HG03571 (cell line): ENCODE data around the gene KRT36.

Experiments used
- ATAC-seq: cut with Tn5 transposase; IDR thresholded peaks from one replicate; pipeline ENCODE4 v1.9.1; 2021; ENCODE audit not compliant: unreplicated experiment

Gene KRT36

GRCh38 chr17:41504246-41504977, 14.7 kb upstream of the KRT36 start:
- no peak for ATAC-seq

DNA sequence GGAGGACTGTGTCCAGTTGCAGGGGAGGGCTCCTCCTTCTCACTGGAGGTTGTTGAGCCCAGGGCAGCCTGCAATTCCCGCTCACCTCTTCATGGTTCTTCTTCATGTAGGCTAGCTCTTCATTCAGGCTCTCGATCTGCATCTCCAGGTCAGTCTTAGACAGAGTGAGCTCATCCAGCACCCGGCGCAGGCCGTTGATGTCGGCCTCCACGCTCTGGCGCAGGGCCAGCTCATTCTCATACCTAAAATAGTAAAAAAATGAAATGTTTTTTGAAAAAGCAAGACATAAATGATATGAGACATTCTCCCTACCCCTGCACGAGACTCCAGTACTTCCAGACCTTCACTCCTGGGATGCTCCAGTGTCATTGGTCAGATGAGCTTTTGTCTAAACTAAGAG, 13.5 kb upstream of the KRT36 start:
- no peak for ATAC-seq

GRCh38 chr17:41500131-41500911, 10.6 kb upstream of the KRT36 start:
- ATAC-seq: no peak

DNA sequence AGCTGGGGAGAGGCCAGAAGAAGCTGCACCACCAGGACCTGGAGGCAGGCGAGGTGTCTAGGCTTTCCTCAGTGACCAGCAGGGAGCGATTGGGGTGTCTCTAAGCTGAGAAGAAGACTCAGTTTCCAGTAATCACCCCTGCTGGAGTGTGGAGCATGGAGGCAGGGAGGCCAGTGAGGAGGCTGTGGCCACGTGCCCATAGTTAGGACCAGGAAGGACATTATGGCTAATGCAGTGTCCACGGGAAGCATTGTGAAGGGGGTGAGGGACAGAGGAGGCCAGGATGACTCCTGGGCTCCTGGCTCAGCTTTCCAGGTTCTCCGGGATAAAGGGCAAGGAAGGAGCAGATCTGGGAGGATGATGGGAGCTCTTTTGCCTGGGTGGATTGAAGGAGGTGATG, 10.0 kb upstream of the KRT36 start:
- ATAC-seq: no peak

- ATAC-seq: no peak
Observed at GRCh38 chr17:41498276-41498675, 8.6 kb upstream of the KRT36 start.

GRCh38 chr17:41496803-41497484, 7.2 kb upstream of the KRT36 start:
- ATAC-seq: peak; percentile 51

- ATAC-seq: no peak
Observed at GRCh38 chr17:41494524-41494923, 4.8 kb upstream of the KRT36 start.

GRCh38 chr17:41492771-41493170, 3.1 kb upstream of the KRT36 start:
- ATAC-seq: no peak

GRCh38 chr17:41492351-41492750, 2.6 kb upstream of the KRT36 start:
- ATAC-seq: no peak

DNA sequence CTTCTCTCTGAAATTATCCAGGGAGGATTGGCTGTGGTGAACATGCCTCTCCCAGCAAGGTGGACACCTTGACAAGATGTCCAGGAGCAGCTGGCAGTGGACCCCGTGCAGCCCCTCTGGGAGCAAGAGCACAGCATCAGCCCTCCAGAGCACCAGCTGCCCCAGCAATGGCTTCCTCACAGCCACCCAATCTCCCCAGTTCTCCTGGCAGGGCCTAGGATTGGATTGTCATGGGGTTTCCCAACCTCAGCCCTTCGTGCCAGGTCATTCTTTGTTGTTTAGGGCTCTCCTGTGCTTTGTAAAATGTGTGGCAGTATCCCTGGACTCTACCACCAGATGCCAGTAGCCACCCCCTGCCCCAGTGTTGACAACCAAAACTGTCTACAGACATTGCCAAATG, 1.8 kb upstream of the KRT36 start:
- no peak for ATAC-seq

DNA sequence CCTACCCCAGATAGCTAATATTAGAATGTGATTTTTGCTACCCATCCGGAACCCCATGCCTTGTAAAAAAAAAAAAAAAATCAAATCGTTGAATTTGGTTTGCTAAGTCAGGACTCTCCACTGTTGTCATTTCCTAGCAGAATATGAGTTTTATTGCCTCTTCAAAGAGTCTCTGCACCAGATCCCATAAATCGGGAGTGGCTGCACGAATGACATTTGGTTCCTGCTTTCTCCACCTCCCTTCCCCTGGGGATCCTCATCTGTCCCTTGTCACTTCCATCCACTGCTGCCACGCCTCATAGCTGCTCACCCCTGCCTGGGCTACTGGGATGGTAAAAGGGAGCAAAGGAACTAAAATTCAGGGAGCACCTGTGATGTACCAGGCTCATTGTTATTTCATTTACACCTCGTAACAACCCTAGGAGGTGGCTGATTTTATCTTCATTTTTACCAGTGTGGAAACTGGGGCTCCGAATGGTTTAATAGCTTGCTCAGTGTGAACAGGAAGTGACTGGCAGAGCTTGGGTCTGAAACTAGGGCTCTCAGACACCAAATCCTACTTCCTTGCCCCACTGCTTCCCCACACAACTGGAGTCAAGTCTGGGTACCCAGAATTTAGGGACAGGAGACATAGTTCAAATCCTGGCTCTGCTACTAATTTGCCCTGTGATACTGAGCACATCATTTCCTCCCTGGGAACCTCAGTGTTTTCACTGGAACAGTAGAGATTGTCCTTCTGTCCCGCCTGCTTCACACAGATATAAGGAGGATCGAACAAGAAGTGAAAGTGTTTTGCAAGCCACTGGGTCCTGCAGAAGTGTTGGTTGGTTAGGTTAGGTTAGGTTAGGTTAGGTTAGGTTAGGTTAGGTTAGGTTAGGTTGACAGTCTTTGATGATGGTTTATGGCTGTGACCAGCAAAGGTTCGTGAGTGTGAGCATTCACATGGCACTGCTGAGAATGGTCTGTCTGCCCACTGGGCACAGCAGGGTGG, 585 bp upstream of the KRT36 start:
- no peak for ATAC-seq

GRCh38 chr17:41486809-41487530, 2.7 kb downstream of the KRT36 start:
- no peak for ATAC-seq

DNA sequence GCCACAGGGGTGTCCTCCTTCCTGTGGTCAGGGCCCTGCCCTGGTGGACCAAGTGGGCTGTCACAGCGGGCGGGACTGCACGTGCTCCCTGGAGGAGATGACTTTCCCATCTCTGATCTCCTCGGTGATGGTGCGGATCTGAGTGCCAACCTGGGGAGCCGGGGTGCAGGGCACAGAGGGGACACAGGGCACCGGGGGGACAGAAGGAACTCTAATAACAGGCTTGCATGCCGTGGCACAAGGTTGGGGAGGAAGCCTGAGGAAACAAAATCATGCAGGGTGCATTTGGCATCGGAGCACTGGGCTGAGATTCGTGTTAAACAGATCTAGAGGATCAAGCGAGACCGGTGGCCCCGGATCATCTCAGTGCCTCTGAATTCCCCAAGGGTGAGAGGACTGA, 3.4 kb downstream of the KRT36 start:
- no peak for ATAC-seq

- ATAC-seq: no peak
Observed at GRCh38 chr17:41484920-41485904, 4.5 kb downstream of the KRT36 start.

GRCh38 chr17:41483991-41484826, 5.5 kb downstream of the KRT36 start:
- no peak for ATAC-seq

- ATAC-seq: no peak
Observed at GRCh38 chr17:41483531-41483930, 6.2 kb downstream of the KRT36 start.

DNA sequence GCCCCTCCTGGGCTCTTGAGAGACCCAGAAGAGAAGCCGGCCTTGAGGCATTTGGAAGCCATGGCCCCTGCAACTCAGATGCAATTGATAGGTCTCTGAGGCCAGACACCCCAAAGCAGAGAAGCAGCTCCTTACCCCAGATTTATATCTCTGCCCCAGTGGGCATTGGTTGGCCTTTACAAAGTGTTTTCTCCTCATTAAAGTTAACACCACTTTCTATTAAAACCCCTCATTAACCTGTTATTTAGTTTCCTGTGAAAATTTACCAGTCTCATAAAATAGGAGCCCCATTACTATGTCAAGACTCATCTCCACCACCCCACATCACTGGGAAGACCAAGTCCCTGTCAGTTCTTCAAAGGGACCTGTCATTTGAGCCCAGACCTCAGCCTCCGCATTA, 8.7 kb downstream of the KRT36 start, which contains the start of gene KRT35:
TSS of gene KRT35 (minus strand) at position 116 of the 400 bp plus-strand sequence. CDS start at position 62, 54 bp downstream.
- ATAC-seq: no peak

- ATAC-seq: no peak
Observed at GRCh38 chr17:41480581-41480980, 9.1 kb downstream of the KRT36 start.
